Astrocyte of the cerebellum (primary cell): ENCODE measurements around the gene PYM1.

Experiments
- DNase-seq: peaks from one replicate; pipeline ENCODE4 v3.0.0-alpha.2; 2011; ENCODE audit warnings: low read depth
- H3K4me3 ChIP-seq: 2 replicates; pipeline ENCODE4 v1.5.1; 2011; ENCODE audit warnings: mild to moderate bottlenecking, low read depth, low read length, moderate library complexity
- CTCF ChIP-seq: IDR thresholded peaks from 2 replicates; pipeline ENCODE4 v1.5.1; 2012; ENCODE audit warnings: low read length, low read depth, moderate library complexity, mild to moderate bottlenecking; ENCODE audit errors: missing control alignments
- in situ Hi-C: cut with HindIII; loops from 2 replicates; pipeline ENCODE4 v1.10.0; 2017; ENCODE audit warnings: low sequenced_read_pairs

Gene PYM1

GRCh38 chr12:55927588-55928502, at the start of gene PYM1:
Gene PYM1 (minus strand): TSS chr12:55927894. CDS start chr12:55927761, 133 bp downstream.
- peak within 1 kb of the TSS; percentile 99 for H3K4me3 ChIP-seq
- in situ Hi-C loops, result no loop called here
- DNase-seq, result no peak
- TF ChIP-seq CTCF, result no peak

- DNase-seq, result no peak
- in situ Hi-C loops, result loop anchor here (10.0 kb wide), 1 partner anchor 60 kb away; no protein-coding TSS in a partner anchor
- H3K4me3 ChIP-seq, result peak overlapping the region; percentile 95
- TF ChIP-seq CTCF, result no peak
These were observed 46.6 kb upstream of the PYM1 start for GRCh38 chr12:55974308-55974730.

- in situ Hi-C loops, result loop anchor here (10.0 kb wide), 1 partner anchor 61 kb away; no protein-coding TSS in a partner anchor
- no peak for TF ChIP-seq CTCF
- DNase-seq, result peak; percentile 100
- H3K4me3 ChIP-seq, result peak within 1 kb of the TSS; percentile 95
These were observed 46.1 kb upstream of the PYM1 start, which contains the start of gene RAB5B for GRCh38 chr12:55973599-55974307. Gene RAB5B (plus strand): TSS chr12:55974078. CDS start chr12:55986961, 12,883 bp downstream.

- H3K4me3 ChIP-seq, result peak overlapping the region; percentile 52
- in situ Hi-C loops, result loop anchor here (10.0 kb wide), 1 partner anchor 62 kb away; no protein-coding TSS in a partner anchor
- no peak for DNase-seq
- TF ChIP-seq CTCF, result no peak
These were observed 45.4 kb upstream of the PYM1 start for GRCh38 chr12:55972911-55973598.

- H3K4me3 ChIP-seq, result peak overlapping the region; percentile 52
- no peak for DNase-seq
- no peak for TF ChIP-seq CTCF
- in situ Hi-C loops, result loop anchor here (10.0 kb wide), 1 partner anchor 62 kb away; no protein-coding TSS in a partner anchor
These were observed 44.8 kb upstream of the PYM1 start for GRCh38 chr12:55972456-55972855.

GRCh38 chr12:55972042-55972441, 44.3 kb upstream of the PYM1 start:
- no peak for TF ChIP-seq CTCF
- no peak for DNase-seq
- H3K4me3 ChIP-seq, result peak overlapping the region; percentile 52

More at GRCh38 chr12:55972042-55972441, 44.3 kb upstream of the PYM1 start:
- in situ Hi-C loops, result loop anchor here (10.0 kb wide), 1 partner anchor 63 kb away; no protein-coding TSS in a partner anchor
